HEK293 (cell line): ENCODE results near the gene RB1.

Experiments used
- CTCF ChIA-PET: fragments of 350-600 bp; formaldehyde crosslinking; extraction: SDS; loops from one replicate; lab custom pipeline; 2021; ENCODE audit warnings: antibody characterized with exemption; lab: Yijun Ruan, JAX
- POLR2A ChIA-PET: fragments of 300-600 bp; formaldehyde crosslinking; extraction: SDS; loops from one replicate; lab custom pipeline; 2020; ENCODE audit warnings: antibody characterized with exemption, inconsistent platforms; lab: Yijun Ruan, JAX
- H3K27ac ChIP-seq: fragments of 200-500 bp; sonication (Bioruptor generic); 2 replicates; pipeline ENCODE4 v1.5.1; 2014; ENCODE audit warnings: low read depth, low read length, control low read depth, inconsistent platforms; ENCODE audit errors: extremely low read depth
- H3K36me3 ChIP-seq, 2 experiments: fragments of 200-500 bp in 1 of 2; sonication (Bioruptor generic) in 1 of 2; 1 replicate in 1 of 2; 2 replicates in 1 of 2; pipeline ENCODE4 v1.5.1; 2014 to 2017; ENCODE audit warnings: inconsistent platforms in 2 of 2, low read length in 2 of 2; ENCODE audit not compliant: control insufficient read depth in 2 of 2, insufficient read depth in 1 of 2
- H3K4me1 ChIP-seq: fragments of 200-500 bp; sonication (Bioruptor generic); 2 replicates; pipeline ENCODE4 v1.5.1; 2014; ENCODE audit warnings: mild to moderate bottlenecking, low read length, inconsistent platforms; ENCODE audit not compliant: control insufficient read depth, insufficient read depth
- H3K4me3 ChIP-seq: 2 replicates; pipeline ENCODE4 v1.5.1; 2011; ENCODE audit warnings: low read depth, mild to moderate bottlenecking, control low read depth, low read length, moderate library complexity
- H3K9me3 ChIP-seq: fragments of 200-500 bp; sonication (Bioruptor generic); 2 replicates; pipeline ENCODE4 v1.5.1; 2014; ENCODE audit warnings: low read depth, low read length, inconsistent platforms; ENCODE audit not compliant: control insufficient read depth, insufficient read depth
- OSR2 ChIP-seq: fragments of 450-650 bp; formaldehyde crosslinking; IDR thresholded peaks from 2 replicates; pipeline ENCODE4 v1.5.1; 2016; ENCODE audit warnings: missing biosample characterization, missing genetic modification characterization
- SCRT1 ChIP-seq: fragments of 450-650 bp; formaldehyde crosslinking; IDR thresholded peaks from 2 replicates; pipeline ENCODE4 v1.5.1; 2016; ENCODE audit warnings: missing biosample characterization, missing genetic modification characterization, borderline replicate concordance
- ZBTB6 ChIP-seq: fragments of 450-650 bp; formaldehyde crosslinking; IDR thresholded peaks from 2 replicates; pipeline ENCODE4 v1.5.1; 2017; ENCODE audit warnings: missing biosample characterization, missing genetic modification characterization
- ZFP37 ChIP-seq: fragments of 450-650 bp; formaldehyde crosslinking; IDR thresholded peaks from 2 replicates; pipeline ENCODE4 v1.5.1; 2016; ENCODE audit warnings: missing biosample characterization, missing genetic modification characterization
- ZIC2 ChIP-seq: fragments of 450-650 bp; formaldehyde crosslinking; IDR thresholded peaks from 2 replicates; pipeline ENCODE4 v1.5.1; 2016; ENCODE audit warnings: missing biosample characterization, missing genetic modification characterization
- ZNF221 ChIP-seq: fragments of 450-650 bp; formaldehyde crosslinking; IDR thresholded peaks from 2 replicates; pipeline ENCODE4 v1.5.1; 2017; ENCODE audit warnings: missing biosample characterization, missing genetic modification characterization, borderline replicate concordance
- ZNF416 ChIP-seq: fragments of 450-650 bp; formaldehyde crosslinking; IDR thresholded peaks from 2 replicates; pipeline ENCODE4 v1.5.1; 2016; ENCODE audit warnings: missing biosample characterization, missing genetic modification characterization
- ZNF48 ChIP-seq: fragments of 450-650 bp; formaldehyde crosslinking; IDR thresholded peaks from 2 replicates; pipeline ENCODE4 v1.5.1; 2016; ENCODE audit warnings: missing biosample characterization, missing genetic modification characterization
- ZNF514 ChIP-seq: fragments of 450-650 bp; formaldehyde crosslinking; IDR thresholded peaks from 2 replicates; pipeline ENCODE4 v1.5.1; 2016; ENCODE audit warnings: missing biosample characterization, missing genetic modification characterization
- ZNF549 ChIP-seq: fragments of 450-650 bp; IDR thresholded peaks from 2 replicates; pipeline ENCODE4 v1.5.1; 2018; ENCODE audit warnings: missing biosample characterization, missing genetic modification characterization, mild to moderate bottlenecking, inconsistent platforms, moderate library complexity
- ZNF555 ChIP-seq: fragments of 450-650 bp; formaldehyde crosslinking; conservative IDR thresholded peaks from 2 replicates; pipeline ENCODE4 v1.5.1; 2017; ENCODE audit warnings: missing biosample characterization, mild to moderate bottlenecking, missing genetic modification characterization, inconsistent platforms
- ZNF561 ChIP-seq: fragments of 450-650 bp; IDR thresholded peaks from 2 replicates; pipeline ENCODE4 v1.5.1; 2018; ENCODE audit warnings: missing biosample characterization, missing genetic modification characterization, borderline replicate concordance
- ZNF747 ChIP-seq: fragments of 450-650 bp; formaldehyde crosslinking; IDR thresholded peaks from 2 replicates; pipeline ENCODE4 v1.5.1; 2016; ENCODE audit warnings: missing biosample characterization, missing genetic modification characterization
- ZNF776 ChIP-seq: fragments of 450-650 bp; formaldehyde crosslinking; IDR thresholded peaks from 2 replicates; pipeline ENCODE4 v1.5.0; 2017; ENCODE audit warnings: missing biosample characterization, missing genetic modification characterization, borderline replicate concordance
- ZNF837 ChIP-seq: fragments of 450-650 bp; formaldehyde crosslinking; IDR thresholded peaks from 2 replicates; pipeline ENCODE4 v1.5.1; 2016; ENCODE audit warnings: missing biosample characterization, missing genetic modification characterization
- TF ChIP-seq, protein P1 (sequence below): fragments of 450-650 bp; formaldehyde crosslinking; IDR thresholded peaks from 2 replicates; pipeline ENCODE4 v1.5.1; 2016; ENCODE audit warnings: missing biosample characterization, missing genetic modification characterization
- TF ChIP-seq, protein P2 (sequence below): fragments of 450-650 bp; formaldehyde crosslinking; IDR thresholded peaks from 2 replicates; pipeline ENCODE4 v1.5.1; 2016; ENCODE audit warnings: missing biosample characterization, missing genetic modification characterization
- TF ChIP-seq, protein P3 (sequence below): fragments of 450-650 bp; formaldehyde crosslinking; IDR thresholded peaks from 2 replicates; pipeline ENCODE4 v1.5.1; 2016; ENCODE audit warnings: missing biosample characterization, missing genetic modification characterization

Gene RB1

DNA sequence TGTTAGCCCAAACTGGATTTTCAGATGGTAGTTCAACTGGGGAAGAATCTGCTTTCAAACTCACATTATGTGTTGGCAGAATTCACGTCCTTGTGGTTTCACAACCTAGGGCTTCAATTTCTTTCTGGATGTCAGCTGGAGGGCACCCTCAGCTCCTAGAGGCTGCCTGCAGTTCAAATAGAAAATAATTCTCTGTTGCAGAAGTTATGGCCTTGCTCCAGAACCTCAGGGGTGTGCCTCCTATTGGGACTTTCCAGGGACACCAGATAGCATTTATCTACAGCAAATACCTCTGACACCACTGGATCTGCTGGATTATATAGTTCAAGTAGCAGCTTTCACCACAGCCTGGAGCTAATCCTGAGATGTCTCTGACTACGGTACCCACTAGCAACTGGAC is 11.8 kb upstream of the RB1 start:
- CTCF ChIA-PET = interaction anchor here (0.6 kb wide), 1 partner anchor 387 kb away, joined by 4 read pairs; no protein-coding TSS in a partner anchor

DNA sequence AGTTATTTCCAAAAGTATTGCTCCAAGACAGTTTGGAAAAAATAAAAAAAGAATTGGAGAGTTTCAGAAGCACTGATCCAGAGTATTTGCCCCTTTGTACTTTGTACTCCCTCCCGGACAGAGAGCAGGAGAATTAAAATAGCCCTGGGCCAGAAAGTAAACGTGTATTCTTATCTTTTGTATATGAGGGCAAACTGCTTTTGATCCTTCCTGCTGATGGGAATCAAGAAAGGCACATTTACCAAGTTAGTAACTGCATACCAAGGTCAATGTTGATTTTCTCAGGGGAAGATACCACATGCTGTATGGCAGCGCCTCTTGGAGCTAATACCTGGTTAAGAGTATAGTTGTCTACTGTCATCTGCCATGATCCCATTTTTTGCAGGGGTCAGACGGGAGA is 10.9 kb upstream of the RB1 start:
- CTCF ChIA-PET = interaction anchor here (0.5 kb wide), 1 partner anchor 33 kb away, joined by 3 read pairs; no protein-coding TSS in a partner anchor
- POLR2A ChIA-PET = no interaction called here

More for the DNA sequence above, 11.8 kb upstream of the RB1 start:
- H3K4me3 ChIP-seq = no peak overlapping the region
- no peaks in the 10 kb centered on the region for H3K9me3 ChIP-seq
- TF ChIP-seq ZNF416 (tag by site-specific recombination) = no peak
- TF ChIP-seq ZIC2 (tag by site-specific recombination) = peak; percentile 82
- no peaks in the 10 kb centered on the region for H3K36me3 ChIP-seq
- H3K27ac ChIP-seq = no peak overlapping the region
- POLR2A ChIA-PET = no interaction called here
- H3K4me1 ChIP-seq = no peaks in the 10 kb centered on the region

GRCh38 chr13:48294653-48295052 is 8.9 kb upstream of the RB1 start:
- Histone ChIP-seq H3K4me1 (no peaks in the 10 kb centered on the region), H3K4me3 (no peak overlapping the region), H3K9me3 (no peaks in the 10 kb centered on the region), H3K27ac (no peak overlapping the region), H3K36me3 (no peaks in the 10 kb centered on the region)
- TF ChIP-seq ZBTB6 (no peak), ZNF747 (tag by site-specific recombination) (no peak), ZFP37 (tag by site-specific recombination) (no peak), SCRT1 (tag by site-specific recombination) (no peak), ZNF514 (tag by site-specific recombination) (no peak), ZNF561 (tag by site-specific recombination) (no peak)
- TF ChIP-seq, protein P1, sequence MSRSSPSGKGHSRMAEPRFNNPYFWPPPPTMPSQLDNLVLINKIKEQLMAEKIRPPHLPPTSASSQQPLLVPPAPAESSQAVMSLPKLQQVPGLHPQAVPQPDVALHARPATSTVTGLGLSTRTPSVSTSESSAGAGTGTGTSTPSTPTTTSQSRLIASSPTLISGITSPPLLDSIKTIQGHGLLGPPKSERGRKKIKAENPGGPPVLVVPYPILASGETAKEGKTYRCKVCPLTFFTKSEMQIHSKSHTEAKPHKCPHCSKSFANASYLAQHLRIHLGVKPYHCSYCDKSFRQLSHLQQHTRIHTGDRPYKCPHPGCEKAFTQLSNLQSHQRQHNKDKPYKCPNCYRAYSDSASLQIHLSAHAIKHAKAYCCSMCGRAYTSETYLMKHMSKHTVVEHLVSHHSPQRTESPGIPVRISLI = no peak
- ChIA-PET POLR2A (no interaction called here), CTCF (no interaction called here)

More for the DNA sequence above, 10.9 kb upstream of the RB1 start:
- no peaks in the 10 kb centered on the region for H3K36me3 ChIP-seq
- no peak overlapping the region for H3K4me3 ChIP-seq
- no peaks in the 10 kb centered on the region for H3K4me1 ChIP-seq
- no peaks in the 10 kb centered on the region for H3K9me3 ChIP-seq
- no peak overlapping the region for H3K27ac ChIP-seq
- TF ChIP-seq ZNF48 (no peak), ZNF561 (tag by site-specific recombination) (no peak)

DNA sequence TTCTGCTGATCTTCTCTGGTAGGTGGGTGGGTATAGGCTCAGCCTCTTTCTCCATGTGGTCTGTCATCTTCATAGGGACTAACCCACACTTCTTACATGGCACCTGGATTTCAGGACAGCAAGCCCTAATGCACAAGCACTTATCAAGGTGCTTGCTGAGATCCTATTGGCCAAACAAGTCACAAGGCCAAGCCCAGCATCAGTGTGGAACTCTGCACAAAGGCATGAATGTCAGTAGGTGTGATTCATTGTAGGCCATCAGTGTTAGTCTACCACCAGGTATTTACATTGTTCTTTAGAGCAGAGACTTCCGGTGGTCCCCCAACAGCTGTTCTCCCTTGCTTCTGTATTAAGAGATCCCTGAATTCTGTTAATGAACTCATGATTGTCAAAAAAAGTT is 8.3 kb upstream of the RB1 start:
- CTCF ChIA-PET = interaction anchor here (0.6 kb wide), 1 partner anchor 1586 kb away, joined by 3 read pairs; no protein-coding TSS in a partner anchor

More for the DNA sequence above, 8.3 kb upstream of the RB1 start:
- no peaks in the 10 kb centered on the region for H3K4me1 ChIP-seq
- no peaks in the 10 kb centered on the region for H3K9me3 ChIP-seq
- no peaks in the 10 kb centered on the region for H3K36me3 ChIP-seq
- H3K4me3 ChIP-seq = no peak overlapping the region
- POLR2A ChIA-PET = no interaction called here
- TF ChIP-seq ZNF221 = no peak
- no peak for TF ChIP-seq ZNF837
- TF ChIP-seq ZNF549 = no peak
- no peak for TF ChIP-seq ZNF776
- TF ChIP-seq, protein P2, sequence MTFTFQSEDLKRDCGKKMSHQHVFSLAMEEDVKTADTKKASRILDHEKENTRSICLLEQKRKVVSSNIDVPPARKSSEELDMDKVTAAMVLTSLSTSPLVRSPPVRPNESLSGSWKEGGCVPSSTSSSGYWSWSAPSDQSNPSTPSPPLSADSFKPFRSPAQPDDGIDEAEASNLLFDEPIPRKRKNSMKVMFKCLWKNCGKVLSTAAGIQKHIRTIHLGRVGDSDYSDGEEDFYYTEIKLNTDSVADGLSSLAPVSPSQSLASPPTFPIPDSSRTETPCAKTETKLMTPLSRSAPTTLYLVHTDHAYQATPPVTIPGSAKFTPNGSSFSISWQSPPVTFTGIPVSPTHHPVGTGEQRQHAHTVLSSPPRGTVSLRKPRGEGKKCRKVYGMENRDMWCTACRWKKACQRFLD (tag by site-specific recombination) = no peak
- no peak for TF ChIP-seq ZNF555 (tag by site-specific recombination)
- TF ChIP-seq, protein P3, sequence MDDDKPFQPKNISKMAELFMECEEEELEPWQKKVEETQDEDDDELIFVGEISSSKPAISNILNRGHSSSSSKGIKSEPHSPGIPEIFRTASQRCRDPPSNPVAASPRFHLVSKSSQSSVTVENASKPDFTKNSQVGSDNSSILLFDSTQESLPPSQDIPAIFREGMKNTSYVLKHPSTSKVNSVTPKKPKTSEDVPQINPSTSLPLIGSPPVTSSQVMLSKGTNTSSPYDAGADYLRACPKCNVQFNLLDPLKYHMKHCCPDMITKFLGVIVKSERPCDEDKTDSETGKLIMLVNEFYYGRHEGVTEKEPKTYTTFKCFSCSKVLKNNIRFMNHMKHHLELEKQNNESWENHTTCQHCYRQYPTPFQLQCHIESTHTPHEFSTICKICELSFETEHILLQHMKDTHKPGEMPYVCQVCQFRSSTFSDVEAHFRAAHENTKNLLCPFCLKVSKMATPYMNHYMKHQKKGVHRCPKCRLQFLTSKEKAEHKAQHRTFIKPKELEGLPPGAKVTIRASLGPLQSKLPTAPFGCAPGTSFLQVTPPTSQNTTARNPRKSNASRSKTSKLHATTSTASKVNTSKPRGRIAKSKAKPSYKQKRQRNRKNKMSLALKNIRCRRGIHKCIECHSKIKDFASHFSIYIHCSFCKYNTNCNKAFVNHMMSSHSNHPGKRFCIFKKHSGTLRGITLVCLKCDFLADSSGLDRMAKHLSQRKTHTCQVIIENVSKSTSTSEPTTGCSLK (tag by site-specific recombination) = no peak
- no peak for TF ChIP-seq OSR2 (tag by site-specific recombination)
- no peak overlapping the region for H3K27ac ChIP-seq
